GM19463 (cell line): ENCODE results near the gene DPP9.

Experiments
- ATAC-seq: cut with Tn5 transposase; IDR thresholded peaks from one replicate; pipeline ENCODE4 v1.9.1; 2021; ENCODE audit warnings: mild to moderate bottlenecking, moderate library complexity; ENCODE audit not compliant: unreplicated experiment

The DPP9 gene

DNA sequence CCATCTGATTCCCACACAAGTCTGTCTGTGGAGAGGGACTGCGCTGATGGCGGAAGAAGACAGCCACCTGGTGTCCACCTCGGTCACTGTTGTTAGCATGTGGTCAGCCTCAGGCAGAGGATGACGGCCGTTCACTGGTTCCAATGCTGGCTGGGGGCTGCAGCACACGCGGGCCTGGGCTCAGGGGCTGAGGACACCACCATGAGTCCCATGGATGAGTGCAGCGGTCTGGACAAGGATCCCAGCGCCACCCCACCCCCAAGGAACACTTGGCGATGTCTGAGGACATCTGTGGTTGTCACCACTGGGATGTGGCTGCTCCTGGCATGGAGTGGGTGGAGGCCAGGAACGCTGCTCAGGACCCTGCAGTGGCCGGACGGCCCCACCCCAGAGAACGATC is 10.9 kb downstream of the DPP9 start:
- no peak for ATAC-seq

DNA sequence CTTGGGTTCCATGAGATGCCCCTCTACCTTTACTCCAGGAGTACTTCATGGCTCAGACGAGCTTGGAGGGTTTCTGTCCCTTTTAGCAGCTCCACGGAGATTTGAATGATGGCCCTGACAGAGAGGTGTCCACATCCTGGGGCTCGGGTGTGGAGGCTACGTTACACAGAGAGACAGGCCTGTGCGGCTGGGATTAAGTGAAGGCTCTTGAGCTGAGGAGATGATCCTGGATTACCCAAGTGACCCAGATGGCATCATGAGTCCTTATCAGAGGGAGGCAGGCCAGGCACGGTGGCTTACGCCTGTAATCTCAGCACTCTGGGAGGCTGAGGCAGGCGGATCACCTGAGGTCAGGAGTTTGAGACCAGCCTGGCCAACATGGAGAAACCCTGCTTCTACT is 12.4 kb downstream of the DPP9 start:
- no peak for ATAC-seq

DNA sequence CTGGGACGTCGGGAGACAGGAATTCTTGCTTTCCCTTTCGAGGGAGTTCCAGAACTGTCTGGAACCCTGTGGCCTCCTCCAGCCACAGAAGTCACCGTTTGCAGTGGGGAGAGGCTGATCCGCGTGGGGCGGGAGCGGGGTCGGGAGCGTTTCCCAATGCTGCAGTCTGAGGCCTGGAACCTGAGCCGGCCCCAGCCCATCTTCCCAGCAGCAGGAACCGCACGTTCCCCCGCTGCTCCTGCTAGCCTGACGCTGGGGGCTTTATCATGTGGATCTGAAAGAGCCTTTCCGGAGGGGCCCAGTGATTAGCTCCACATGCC is 13.4 kb downstream of the DPP9 start:
- no peak for ATAC-seq

DNA sequence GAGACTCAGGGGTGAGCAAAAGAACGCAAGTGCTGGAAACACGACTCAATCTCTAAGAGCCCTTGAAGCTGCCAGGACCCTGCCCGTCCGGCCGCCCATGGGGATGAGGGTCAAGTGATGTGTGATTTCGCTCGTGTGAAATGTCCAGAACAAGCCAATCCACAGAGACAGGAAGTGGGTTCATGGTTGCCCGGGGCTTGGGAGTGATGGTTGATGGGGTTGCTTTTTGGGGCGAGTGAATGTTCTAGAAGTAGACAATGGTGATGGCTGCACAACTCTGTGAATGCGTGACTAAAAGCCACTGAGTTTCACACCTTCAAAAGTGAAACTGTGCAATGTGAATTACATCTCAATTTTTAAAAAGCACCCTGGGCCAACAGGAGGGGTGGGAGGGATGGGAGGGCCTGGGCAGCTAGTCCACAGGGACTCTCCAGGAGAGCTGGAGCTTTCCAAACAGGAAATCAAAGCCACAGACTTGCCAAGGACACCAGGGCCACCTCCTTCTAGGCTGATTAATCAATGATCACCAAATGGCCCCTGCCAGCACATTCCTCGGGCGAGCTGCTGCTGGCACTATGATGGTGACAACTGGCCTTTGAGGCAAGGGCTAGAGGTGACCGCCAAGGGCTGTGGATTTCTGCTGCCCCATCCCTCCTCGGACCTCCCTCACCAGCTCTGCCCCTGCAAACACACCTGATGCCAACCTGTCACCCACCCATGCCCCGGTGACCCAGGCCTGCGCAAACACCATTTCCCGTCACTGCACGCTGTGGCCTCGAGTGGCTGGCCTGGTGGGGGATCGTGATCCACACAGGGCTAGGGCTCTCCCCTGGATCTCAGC is 14.0 kb downstream of the DPP9 start:
- ATAC-seq, result no peak

DNA sequence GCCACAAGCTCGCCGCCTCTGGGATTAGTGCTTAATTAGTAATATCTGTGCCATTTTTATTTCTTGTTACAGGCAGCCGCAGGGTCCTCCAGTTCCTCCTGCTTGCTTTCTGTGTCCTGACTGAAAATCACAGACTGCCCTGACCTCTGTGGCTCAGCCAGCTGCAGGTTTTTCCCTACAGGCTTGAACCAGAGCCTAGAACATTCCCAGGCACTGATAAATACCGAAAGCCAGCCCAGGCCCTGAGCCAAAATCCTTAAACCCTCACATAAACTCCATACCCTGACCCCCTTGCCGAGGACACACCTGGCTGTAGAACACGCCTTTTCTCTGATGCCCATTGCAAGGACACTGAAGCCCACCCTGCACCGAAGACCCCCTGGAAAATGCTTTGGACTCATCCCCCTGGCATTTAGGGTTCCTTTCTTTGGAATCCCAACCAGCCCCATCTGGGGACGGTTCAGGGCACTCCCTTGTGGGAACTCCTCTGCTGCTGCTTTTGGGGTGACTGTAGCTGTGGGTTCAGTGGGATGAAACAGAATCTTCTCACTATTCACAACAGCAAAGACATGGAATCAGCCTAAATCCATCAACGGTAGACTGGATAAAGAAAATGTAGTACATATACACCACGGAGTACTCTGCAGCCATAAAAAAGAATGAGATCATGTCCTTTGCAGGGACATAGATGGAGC is 15.5 kb downstream of the DPP9 start:
- no peak for ATAC-seq

DNA sequence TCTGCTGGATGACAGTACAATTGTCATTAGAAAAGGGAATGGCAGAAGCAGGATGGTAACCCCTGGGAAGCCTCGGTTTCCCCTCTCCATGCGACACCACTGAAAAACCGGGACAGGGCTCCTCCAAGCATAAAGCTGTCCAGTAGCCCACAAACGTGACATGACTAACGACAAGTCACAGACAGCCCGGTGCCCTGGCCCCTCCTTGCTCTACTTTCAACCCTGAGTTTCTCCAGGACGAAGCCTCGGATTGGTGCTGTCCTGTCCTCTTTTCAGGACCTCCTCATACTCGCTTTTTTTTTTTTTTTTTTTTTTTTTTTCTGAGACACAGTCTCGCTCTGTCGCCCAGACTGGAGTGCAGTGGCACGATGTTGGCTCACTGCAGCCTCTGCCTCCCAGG is 16.3 kb downstream of the DPP9 start:
- ATAC-seq, result no peak

DNA sequence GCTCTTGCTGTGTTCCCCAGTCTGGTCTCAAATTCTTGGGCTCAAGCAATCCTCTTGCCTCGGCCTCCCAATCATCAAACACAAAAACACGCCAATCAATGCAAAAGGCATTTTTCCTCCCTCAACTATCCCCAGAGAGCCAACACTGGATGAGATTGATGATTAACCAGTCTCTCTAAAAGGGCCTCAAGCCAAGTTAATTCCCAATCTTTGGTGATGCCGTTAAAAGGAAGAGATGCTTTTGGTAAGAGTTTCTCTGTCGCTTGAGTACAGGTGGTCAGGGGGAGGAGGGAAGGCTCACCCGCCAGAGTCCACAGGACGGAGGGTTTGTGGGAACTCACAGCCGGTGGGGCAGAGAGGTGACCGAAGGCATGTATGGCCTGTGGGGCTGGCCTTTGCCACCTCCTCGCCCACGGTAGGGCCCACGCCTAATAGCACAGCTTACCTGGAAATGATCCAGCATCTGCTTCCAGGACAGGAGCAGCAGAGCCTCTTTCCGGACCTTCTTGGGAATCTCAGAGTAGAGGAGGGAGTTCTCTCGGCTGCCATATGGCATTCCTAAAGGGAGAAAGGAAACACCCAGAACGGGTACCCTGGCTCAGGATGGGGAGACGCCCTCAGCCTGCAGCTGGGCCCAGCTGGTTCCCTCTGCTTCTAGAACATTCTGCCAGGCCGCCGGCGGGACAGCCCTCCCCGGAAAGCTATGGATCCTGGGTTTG is 18.1 kb downstream of the DPP9 start:
- no peak for ATAC-seq

DNA sequence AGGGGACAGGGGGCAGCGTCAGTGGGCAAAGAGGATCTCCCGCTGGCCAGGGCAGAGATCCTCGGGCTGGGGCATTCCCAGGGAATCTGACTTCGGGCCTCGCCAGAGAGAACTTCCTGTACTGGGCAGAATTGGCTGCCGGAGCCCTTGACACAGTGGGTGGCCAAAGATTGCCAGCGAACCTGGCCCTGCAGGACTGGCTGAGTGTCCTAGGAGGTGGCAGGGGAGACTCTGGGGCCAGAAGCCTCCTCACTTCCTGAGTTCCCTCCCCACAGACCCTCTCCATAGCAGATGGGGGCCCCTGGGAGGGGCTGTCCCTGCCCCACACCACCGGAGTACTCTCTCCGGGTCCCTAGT is 19.3 kb downstream of the DPP9 start:
- no peak for ATAC-seq

DNA sequence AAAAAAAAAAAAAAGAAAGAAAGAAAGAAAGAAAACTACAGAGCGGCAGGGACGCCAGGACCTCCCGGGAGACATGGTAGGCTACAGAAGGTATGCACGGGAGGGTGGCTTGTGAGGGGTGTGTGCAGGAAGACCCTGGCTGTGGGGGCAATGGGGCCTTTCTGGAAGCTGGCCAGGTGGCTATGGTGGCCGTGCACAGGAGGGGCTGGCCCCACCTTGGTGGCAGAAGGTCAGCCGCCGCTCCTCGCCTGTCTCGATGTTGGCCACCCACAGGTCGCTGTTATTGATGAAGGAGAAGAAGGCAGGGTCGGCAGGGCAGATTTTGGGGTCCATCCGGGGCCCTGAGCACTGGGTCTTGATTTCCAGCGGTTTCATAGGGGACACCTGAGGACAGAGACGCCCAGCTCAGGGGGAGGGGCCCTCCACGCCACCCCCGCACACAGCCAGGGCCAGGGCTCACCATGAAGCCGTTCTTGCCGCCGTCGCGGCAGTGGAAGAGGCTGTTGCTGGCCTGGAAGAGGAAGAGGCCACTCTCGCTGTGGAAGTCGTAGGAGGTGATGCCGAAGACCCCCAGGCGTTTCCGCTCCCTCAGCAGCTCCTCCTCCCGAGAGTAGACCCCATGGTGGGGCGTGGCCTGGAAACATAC is 19.8 kb downstream of the DPP9 start:
- no peak for ATAC-seq

DNA sequence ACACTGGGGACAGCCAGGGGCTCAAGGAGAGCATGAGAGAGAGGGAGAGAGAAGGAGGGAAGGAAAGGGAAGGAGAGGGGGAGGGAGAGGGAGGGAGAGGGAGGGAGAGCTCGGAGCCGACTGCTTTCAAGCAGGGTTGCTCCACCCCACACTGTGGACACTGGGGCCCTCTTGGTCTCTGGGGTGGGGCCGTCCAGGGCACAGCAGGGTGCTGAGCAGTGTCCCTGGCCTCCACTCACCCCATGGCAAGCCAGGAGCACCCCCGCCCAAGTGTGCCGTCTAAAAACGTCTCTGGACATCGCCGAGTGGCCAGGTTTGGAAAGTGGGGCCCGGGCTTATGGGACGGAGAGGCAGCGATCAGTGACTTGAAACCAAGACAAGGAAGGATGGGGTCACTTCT is 20.9 kb downstream of the DPP9 start:
- ATAC-seq, result no peak

DNA sequence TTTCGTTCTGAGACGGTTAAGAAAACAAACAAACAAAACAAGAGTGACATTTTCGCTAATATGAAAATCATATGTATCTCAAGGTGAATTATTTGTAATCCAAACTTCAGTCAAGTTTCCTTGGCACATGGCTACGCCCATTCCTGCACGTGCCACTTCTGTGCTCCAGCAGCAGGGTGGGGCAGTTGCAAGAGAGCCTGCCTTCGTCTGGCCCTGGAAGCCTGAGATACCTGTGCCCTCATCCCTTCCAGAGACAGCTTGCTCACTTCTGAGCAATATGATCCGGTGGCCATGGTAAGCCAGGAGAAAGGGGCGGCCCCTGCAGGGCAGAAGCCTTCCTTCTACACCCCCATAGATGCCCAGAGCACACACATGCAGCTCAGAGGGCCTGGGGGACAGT is 22.1 kb downstream of the DPP9 start:
- no peak for ATAC-seq

DNA sequence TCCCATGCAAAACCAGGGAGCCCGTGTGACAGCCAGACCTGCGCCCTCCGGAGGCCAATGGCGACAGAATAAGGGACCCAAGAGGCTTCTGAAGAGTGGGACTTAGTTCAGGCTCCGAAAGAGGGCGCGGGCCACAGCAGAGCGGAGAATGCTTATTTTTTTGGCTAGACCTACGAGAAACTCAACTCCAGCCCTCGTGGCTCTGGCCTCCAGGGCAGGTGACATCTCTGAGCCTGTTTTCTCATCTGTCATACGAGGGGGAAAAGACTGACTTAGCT is 23.0 kb downstream of the DPP9 start:
- ATAC-seq, result no peak

DNA sequence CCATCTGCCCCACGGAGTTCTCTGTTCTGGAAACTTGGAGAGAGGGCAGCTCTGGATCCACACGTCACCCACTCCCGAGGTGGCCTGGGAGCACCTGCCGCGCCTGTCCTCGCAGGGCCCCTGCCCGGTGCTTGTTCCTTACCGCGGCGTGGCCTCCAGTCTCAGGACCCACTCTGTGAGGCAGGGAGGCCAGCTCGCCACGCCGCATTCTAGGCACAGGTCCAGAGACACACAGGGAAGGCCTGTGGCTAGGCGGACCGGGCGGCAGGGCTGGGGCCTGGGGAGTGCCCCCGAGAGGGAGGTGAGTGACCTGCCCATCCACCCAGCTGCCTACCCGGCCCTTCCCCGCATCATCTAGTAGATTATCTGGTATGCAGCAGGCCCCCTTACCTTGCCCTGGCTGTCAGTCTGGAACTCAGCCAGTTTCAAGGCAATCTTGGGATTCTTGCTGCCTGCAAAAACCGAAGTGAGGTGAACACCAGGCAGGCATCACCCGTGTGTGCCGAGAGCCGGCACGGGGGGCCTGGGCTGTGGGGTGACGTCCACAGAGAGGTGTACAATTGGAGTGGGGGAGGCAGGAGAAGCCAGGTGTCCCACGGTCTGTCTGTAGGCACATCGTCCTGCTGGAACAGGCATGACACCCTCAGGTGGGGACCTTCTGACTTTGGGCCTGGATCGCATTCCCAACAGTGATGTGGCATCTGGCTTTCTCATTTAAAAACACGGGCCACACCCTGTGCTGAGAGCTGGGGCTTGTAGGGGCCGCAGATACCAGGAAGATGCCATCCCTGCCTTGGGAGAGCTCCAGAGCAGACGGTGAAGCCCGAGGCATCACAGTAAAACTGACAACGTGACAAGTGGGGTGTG is 23.6 kb downstream of the DPP9 start:
- ATAC-seq, result no peak

DNA sequence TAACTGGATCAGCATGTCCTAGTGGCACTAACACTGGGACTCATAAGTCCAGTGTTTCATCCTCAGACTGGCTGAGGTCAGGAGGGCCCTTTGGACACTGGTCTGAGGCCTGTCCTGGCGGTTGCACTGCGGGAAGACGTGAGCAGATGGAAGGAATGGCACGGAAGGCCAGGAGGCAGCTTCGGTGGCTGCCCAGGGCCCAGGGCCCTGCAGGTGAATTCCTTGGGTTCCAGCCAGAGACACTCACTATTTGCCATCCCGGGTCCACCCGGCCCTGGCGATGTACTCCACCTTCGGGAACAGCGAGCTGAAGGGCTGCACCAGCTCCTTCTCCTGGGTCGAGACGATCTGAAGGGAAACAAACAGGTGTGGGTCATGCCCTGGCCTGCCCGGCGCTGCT is 26.3 kb downstream of the DPP9 start:
- ATAC-seq, result no peak

DNA sequence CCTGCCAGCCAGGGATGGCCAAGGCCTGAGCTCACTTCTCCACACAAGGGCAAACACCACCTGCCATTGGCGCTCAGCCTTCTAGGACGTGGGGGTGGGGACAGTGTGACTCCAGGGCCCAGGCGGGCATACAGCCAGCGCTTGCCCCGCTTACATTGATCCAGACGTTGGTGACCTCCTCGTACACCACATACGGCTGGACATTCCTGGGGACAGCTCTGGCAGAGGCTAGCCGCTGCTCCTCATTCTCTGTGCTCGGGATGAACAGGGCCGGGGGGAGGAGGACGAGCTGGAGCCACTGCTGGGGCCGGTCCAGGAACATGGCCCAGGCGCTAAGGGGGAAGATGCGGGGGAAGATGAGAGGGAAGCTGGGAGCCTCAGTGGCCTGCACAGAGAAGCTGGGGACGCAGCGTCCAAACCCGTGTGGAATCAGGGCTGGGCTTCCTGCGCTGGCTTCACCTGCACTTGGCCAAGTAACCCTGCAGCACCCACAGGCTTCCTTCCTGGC is 28.4 kb downstream of the DPP9 start:
- no peak for ATAC-seq

DNA sequence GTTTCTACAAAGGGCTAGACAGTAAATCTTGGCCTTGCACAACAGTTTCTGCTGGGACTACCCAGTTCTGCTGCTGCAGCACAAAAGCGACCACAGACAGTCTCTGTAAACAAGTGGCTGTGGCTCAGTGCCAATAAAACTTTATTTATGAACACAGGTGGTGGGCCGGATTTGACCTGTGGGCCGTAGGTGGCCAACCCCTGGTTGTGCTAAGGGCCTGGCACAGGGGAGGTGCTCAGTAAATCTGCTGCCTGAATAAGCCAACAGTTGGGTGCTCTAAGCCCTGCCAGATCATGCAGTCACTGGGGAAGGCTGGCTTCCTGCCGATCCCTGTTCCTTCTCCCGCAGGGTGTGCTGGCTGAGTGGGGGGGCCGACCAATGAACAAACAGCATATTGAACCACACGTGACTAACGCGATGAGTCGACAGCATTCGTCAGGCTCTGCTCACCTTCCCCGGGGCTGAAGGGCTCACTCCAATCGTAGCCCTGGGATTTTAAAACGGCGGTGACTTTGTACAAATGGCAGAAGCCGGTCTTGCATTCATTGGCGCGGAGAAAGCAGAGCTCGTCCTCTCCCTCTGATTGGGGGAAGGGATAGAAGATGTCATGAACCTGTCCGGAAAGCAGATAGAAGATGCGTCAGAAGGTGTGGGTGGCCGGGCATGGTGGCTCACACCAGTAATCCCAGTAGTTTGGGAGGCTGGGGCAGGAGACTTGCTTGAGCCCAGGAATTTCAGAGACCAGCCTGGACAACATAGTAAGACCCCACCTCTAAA is 29.2 kb downstream of the DPP9 start:
- no peak for ATAC-seq

DNA sequence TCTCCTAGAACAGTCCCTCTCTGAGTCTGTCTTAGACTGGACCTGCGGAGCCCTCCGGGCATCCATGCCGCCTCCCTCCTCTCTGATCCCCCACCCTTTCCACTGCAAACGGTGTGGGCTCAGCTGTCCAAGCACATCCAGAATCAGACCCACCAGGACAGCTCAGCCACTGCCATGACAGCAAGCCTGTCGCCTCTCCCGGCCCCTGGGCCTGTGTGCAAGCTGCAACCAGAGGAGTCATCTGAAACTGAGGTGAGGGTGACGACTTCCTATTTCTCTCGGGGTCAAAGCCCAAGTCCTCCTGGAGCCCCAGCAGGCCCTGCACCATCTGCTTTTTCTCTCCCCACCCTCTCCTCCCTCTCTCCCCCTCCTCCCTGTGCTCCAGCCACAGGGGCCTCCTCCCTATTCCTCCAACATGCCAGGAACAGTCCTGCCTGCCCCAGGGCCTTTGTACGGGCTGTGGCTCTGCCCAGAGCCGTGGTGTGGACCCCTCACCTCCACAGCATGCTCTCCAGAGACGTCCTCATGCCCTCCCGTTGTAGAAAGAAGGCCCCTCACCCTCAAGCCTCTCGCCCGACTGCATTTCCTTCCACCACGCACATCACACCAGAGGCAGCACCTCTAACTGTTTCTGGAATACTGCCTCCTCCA is 30.0 kb downstream of the DPP9 start:
- ATAC-seq, result no peak

DNA sequence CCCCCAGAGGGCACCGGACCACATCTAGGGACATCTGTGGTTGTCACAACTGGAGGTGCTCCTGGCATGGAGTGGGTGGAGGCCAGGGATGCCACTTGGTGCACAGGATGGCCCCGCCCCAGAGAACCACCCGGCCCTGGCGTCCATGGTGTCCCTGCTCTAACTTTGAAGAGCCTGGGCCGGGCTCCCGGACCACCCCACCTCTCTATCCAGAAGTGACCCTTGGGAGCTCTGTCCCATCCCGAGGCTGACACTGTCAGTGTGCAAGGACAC is 30.6 kb downstream of the DPP9 start:
- no peak for ATAC-seq

DNA sequence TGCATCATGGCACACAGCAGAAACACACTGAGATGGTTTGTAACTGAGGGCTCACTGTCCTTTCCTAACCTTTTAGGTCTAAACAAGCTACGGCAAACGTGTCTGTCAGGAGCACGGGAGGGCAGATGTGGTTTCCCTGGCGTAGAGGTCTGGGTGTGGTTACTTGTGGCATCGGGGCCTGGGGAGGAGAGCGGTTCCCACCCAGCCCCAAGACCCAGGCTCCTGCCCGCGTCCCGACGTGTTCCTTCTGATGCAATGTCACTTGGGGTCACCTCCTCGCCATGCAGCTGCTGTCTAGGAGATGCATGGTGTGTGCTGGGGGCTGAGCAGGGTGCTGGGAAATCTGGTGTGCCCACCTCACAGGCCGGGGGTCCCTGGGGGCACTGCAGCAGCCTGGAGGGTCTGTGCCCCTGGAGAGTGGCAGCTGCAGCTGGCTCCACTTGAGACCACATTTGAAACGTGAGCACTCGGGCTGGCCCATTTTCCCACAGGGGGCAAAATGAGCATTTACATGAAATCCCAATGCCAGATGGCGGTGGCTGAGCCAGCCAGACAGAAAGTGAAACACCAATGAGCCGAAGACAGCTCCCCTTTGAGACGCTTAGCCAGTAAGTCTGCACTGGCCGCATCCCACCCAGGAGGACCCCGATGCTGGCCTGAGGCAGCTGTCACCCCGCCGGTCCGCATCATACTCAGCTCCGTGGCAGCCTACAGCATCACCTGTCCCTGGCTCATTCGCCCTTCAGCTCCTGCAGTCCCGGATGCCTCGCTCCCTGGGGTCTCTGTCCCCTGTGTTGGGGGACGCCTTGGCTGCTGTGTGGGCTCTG is 31.2 kb downstream of the DPP9 start:
- no peak for ATAC-seq
